ENCODE measurements around the gene IRGC.

IRGC gene

DNA sequence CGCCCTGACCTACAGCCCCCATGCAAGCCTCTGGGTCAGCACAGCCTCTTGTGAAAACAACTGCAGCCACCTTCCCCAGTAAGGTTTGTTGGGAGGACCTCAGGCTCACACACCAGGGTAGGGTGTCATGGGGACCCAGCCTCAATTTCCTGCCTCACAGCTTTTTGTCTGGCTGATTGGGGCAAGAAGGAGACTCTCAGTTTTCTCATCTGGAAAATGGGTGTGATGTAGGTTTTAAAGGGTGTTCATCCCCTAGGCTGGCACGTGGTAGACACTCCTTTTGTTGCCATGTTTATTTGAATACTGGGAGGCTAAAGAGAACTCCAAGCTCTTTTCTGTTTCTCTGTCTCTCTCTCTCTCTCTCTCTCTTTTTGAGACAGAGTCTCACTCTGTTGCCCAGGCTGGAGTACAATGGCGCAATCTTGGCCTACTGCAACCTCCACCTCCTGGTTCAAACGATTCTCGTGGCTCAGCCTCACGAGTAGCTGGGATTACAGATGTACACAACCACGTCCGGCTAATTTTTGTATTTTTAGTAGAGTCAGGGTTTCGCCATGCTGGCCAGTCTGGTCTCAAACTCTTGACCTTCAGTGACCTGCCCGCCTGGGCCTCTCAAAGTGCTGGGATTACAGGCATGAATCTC, 27.7 kb upstream of the IRGC start:
- in situ Hi-C loops (cut with MboI; ENCODE audit: low pct_unique_long_range_greater_than_20kb, low sequenced_read_pairs): no loop called here
- no peak for DNase-seq

DNA sequence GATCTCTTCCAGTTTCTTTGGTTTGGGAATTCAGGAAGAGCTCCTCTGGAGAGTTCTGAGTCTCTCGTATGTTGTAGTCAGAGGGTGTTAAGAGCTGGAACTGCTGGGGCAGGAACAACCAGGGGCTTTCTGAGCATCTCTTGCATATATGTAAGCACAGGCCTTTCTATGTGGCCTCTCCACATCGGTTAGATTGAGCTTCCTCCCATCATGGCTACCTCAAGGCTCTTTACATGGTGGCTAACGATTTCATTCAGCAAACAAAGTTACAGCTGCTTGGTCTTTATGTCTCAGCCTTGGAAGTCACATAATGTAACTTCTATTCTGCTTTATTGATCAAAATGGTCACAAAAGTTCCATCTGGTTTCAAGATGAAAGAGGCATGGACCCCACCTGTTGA, 25.4 kb upstream of the IRGC start:
- DNase-seq: no peak
- in situ Hi-C loops (cut with MboI; ENCODE audit: low pct_unique_long_range_greater_than_20kb, low sequenced_read_pairs): no loop called here

DNA sequence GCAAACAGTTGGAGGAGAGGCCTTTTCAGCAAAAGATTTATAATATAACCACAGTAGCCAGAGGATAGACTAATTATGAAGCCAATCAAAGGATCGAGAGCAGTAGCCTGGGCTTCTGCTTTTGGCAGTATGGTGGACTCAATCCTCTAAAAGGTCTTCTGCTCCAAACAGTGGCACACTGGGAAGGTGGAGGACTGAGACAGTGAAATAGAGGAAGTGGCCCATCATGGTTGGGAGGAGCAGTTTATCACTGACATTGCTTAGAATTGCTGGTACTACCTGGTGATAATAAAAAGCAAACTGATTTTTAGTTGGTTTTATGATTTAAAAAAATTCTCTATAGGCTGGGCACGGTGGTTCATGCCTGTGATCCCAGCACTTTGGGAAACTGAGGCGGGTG, 25.0 kb upstream of the IRGC start:
- no peak for DNase-seq
- in situ Hi-C loops (cut with MboI; ENCODE audit: low pct_unique_long_range_greater_than_20kb, low sequenced_read_pairs): no loop called here

DNA sequence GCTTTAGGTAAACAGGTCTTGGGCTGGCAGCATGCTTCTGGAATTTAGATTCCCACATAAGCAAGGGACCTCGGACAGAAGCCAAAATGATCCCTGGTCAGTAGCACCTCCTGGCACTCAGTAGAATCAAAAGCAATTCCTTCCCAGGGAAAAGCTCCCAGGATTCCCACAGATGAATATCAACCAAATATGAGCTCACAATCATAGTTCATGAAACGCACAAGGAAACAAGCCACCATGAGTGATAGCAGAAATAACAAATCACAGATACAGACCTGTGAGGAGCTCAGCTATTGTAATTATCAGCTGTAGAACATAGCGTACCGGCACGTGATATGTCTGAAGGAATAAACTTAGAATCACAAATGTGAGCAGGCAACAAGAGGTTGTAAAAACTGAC, 24.1 kb upstream of the IRGC start:
- no peak for DNase-seq
- in situ Hi-C loops (cut with MboI; ENCODE audit: low pct_unique_long_range_greater_than_20kb, low sequenced_read_pairs): no loop called here

DNA sequence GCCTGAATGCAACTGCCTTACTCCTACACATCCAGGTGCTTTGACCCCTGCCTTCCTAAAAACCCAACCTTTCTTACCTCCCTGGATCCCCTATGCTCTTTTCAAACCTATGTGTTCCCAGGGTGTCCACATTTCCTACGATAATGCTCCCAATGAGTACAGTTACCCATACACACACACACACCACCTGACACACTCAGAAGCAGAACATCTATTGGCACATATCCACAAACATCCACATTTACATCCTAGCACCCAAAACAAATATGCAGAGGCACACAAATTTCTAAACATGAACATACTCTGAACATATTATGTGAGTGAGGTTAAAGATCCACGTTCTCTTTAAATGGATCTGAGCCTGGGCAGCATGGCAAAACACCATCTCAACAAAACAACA, 23.5 kb upstream of the IRGC start:
- in situ Hi-C loops (cut with MboI; ENCODE audit: low pct_unique_long_range_greater_than_20kb, low sequenced_read_pairs): no loop called here
- no peak for DNase-seq

DNA sequence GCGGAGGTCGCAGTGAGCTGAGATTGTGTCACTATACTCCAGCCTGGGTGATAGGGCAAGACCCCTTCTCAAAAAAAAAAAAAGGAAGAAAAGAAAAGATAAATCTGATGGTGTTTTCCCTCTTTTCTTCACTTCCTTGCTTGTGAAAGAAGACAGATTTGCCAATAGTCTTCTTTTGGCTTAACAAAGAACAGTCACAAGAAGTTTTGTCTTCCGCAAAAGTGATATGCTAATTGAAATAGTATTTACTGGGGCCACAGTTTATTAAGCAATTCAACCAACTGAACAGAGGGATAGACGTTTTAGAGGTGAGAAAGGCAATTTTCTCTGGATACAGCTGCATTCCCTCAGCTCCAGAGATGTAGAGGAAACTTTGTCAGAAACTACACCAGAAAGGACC, 23.0 kb upstream of the IRGC start:
- in situ Hi-C loops (cut with MboI; ENCODE audit: low pct_unique_long_range_greater_than_20kb, low sequenced_read_pairs): no loop called here

DNA sequence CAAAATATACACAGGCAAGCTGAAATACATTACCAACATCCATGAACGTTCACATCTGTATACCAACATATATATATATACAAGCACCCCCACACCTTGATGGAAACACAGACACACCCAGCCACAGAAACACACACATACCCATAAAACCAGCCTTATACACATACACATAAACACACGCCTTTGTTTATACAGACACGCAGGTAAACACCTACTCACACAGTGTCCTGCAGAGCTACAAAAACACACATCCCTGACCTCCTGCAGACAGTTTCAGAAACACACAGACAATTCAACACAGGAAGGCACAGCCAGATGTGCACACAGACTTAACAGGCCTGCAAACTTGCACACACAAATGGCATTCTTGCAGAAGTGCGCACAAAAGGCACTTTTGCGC, 21.3 kb upstream of the IRGC start:
- in situ Hi-C loops (cut with MboI; ENCODE audit: low pct_unique_long_range_greater_than_20kb, low sequenced_read_pairs): no loop called here
- no peak for DNase-seq

More for the DNA sequence above, 23.0 kb upstream of the IRGC start:
- no peak for DNase-seq

DNA sequence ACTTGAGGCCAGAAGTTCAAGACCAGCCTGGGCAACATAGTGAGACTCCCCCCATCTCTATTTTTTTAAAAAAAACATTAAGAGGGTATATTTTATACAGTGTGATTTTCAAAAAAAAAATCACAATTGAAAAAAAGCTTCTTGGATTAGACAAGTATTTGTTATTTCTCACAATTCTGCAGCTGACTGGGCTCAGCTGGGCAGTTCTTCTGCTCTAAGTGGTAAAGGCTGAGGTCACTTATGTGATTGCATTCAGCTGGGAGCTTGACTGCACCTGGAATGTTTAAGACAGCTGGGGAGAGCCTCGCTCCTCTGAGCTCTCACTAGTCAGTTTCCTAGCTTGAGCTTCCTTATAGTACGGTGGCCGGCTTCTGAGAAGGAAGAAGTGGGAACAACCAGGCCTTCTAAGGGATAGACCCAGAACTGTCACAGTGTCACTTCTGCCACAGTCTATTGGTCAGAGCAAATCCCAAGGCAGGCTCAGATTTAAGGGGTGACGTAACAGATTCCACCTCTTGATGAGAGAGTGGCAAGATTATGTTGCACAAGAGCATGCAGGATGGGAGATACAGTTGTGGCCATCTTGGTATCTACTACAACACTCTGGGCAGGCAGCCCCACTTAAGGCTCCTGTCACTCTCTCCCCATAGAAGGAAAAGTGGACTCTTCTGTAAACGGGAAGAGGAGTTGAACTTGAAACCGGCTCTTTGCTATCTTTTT, 19.7 kb upstream of the IRGC start:
- in situ Hi-C loops (cut with MboI; ENCODE audit: low pct_unique_long_range_greater_than_20kb, low sequenced_read_pairs): no loop called here
- DNase-seq: peak; percentile 21

DNA sequence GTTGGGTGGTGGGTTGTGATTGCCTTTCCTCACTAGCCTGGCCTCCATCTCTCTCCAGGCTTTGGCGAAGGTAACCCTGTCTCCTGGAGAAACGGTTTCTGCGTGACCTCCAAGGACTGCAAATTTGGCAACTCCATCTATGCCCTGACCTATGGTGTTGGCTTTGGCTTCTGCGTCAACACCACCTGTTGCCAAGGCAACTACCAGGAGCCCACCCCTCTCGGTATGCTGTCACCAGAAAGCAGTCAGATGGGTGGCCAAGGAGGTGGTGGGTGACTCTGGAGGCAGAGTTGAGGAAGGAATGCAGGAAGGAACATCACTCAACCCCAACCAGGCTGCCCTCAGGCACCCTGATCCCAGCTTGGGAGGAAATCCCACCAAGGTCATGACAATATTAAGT, 18.6 kb upstream of the IRGC start:
- no peak for DNase-seq
- in situ Hi-C loops (cut with MboI; ENCODE audit: low pct_unique_long_range_greater_than_20kb, low sequenced_read_pairs): no loop called here

DNA sequence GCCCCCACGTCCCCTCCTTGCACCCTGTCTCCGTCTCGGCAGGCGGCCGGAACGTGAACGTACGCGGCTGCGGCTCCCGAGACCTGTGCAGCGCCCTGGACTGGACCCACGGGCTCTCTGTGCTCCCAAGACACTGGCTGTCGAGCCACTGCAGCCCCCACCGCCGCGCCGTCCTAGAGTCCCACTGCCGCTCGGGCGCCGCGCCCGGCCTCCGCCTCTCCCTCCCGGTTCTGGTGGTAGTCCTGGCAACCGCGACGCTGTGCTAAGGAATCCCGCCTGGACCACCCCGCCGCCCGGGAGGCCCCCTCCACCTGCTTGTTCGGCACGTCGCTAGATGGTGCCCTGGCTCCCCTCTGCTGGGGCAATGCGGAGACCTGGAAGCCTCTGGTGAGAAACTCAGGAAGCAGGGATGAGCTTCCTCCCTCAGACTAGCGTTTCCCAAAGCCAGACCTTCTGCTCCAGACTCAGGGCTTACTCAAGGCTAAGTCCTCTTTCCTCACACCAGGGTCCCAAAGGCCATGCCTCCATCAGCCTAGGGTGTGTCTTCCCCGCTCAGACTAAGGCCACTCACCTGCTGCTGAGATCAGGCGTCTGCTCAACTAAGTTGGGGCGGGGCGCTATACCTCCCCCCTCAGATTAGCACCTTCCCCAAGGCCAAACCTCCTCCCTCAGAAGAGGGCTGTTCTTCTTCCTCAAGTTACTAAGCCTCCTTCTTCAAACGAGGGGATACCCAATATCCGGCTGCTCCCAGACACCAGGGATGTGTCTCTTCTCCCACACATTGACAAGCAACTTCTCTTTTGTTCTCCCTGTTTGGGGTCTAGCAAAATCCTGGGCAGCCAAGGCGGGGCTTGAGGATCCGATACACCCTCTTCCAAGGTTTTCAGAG, 16.1 kb upstream of the IRGC start:
- no peak for DNase-seq
- in situ Hi-C loops (cut with MboI; ENCODE audit: low pct_unique_long_range_greater_than_20kb, low sequenced_read_pairs): no loop called here

DNA sequence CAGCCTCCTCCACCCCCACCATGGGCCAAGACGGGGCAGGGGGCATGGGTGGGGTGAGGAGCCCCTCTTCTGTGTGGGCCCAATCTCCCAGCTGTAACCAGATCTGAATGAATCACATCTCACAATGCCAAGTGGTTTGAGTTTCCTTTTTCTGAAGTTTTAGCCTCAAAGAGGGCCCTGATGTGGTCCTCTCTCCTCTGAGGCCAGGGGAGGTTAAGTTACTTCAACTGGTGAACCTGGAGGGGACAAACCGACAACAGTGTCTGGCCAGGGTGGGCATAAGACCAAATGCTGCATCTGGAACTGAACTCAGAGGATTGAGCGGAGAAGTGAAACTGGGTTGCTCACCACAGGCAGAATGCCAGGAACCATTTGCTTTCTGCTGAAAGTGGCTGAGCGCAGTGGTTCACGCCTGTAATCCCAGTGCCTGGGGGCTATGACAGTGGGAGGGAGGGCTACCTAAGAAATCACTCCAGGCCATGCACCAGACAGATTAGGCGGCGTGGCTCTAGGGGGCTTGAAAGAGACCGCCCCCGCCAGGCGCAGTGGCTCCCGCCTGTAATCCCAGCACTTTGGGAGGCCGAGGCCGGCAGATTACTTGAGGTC, 15.4 kb upstream of the IRGC start:
- in situ Hi-C loops (cut with MboI; ENCODE audit: low pct_unique_long_range_greater_than_20kb, low sequenced_read_pairs): no loop called here
- DNase-seq: peak; percentile 23

DNA sequence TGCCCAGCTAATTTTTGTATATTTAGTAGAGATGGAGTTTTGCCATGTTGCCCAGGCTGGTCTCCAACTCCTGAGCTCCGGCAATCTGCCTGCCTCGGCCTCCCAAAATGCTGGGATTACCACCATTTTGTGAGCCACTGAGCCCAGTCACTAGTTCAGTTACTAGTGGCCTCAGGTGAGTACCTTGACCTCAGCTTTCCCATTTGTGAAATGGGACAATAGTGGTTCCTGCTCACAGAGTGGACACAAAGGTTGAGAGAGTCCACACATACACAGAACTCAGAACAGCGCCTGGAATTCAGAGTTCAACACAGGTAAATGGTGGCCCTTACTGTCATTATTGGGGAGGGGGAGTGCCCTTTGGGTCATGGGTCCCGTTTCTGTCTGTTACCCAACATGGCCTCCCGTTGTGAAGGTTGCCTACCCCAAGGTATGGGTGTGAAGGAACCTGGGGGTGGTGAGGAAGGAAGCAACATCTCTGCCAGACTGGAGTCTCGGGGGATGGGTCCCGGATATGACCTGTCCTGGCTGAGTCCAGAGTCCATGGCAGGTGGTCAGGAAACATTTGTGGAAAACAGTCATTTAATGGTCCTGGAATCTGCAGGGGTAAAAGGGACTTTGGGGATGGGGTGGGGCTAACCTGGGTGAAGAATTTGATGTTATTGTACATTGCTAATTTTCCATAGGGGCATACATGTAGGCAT, 11.7 kb upstream of the IRGC start:
- DNase-seq: no peak
- in situ Hi-C loops (cut with MboI; ENCODE audit: low pct_unique_long_range_greater_than_20kb, low sequenced_read_pairs): no loop called here

DNA sequence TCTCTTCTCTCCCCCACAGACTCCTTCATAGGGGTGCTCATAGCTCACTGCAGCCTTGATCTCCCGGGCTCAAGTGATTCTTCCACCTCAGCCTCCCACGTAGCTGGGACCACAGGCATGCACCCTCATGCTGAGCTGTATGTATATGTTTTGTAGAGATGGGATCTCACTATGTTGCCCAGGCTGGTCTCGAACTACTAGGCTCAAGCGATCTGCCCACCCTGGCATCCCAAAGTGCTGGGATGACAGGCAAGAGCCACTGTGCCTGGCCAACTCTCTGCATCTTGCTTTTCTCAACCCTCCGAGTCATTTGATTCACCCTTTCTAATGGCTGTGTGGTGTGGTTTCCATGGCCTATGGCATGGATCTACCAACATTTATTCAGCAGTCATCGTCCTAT, 10.1 kb upstream of the IRGC start:
- in situ Hi-C loops (cut with MboI; ENCODE audit: low pct_unique_long_range_greater_than_20kb, low sequenced_read_pairs): no loop called here
- DNase-seq: no peak

DNA sequence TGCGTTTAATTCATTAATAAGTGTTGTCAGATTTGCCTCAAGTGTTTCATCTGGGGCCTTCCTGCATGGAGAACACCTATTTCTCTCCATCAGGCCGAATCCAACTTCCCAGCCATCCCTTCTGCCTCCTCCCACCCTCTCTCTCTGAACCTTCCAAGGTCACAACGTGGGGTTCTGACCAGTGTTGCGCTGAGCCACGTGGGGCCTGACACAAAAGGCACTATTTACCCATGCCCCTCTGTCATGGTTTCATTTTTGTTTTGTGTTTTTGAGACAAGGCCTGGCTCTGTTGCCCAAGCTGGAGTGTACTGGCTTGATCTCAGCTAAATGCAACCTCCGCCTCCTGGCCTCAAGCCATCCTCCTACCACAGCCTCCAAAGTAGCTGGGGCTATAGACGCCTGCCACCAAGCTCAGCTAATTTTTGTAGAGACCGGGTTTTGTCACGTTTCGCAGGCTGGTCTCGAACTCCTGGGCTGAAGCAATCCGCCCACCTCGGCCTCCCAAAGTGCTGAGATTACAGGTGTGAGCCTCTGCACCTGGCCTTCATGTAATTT, 8.6 kb upstream of the IRGC start:
- in situ Hi-C loops (cut with MboI; ENCODE audit: low pct_unique_long_range_greater_than_20kb, low sequenced_read_pairs): no loop called here
- DNase-seq: no peak

DNA sequence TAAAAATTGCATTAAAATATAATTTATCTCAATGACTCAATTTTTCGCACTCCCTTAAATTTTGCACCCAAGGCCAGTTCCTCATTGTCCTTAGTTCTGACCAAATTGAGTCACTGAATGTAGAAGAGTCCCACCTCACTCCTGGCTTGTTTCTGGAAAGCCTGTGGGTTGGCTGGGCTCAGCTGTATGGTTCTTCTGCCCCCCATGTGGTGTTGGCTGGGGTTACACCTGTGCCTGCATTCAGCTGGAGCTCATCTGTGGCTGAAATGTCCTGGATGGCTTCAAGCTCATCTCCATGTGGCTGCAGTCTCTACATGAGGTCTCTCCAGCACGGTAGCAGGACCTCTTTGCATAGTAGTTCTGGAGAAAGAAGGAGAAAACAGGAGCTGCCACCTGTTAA, 7.2 kb upstream of the IRGC start:
- DNase-seq: no peak
- in situ Hi-C loops (cut with MboI; ENCODE audit: low pct_unique_long_range_greater_than_20kb, low sequenced_read_pairs): no loop called here

DNA sequence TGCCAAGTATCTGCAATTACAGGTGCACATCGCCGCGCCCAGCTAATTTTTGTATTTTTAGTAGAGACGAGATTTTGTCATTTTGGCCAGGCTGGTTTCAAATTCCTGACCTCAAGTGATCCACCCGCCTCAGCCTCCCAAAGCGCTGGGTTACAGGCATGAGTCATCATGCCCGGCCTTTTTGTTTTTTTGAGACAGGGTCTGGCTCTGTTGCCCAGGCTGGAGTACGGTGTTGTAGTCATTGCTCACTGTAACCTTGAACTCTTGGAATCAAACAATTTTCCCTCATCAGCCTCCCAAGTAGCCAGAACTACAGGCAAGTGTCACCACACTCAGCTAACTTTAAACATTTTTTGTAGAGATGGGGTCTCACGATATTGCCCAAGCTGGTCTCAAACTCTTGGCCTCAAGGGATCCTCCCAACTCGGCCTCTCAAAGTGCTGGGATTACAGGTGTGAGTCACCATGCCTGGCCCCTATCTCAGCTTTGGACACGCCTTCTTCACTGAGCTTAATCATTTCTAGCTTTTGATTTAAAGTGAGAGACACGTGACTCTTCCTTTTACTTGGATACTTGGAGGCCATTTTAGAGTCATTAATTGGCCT, 4.0 kb upstream of the IRGC start:
- DNase-seq: no peak
- in situ Hi-C loops (cut with MboI; ENCODE audit: low pct_unique_long_range_greater_than_20kb, low sequenced_read_pairs): no loop called here

DNA sequence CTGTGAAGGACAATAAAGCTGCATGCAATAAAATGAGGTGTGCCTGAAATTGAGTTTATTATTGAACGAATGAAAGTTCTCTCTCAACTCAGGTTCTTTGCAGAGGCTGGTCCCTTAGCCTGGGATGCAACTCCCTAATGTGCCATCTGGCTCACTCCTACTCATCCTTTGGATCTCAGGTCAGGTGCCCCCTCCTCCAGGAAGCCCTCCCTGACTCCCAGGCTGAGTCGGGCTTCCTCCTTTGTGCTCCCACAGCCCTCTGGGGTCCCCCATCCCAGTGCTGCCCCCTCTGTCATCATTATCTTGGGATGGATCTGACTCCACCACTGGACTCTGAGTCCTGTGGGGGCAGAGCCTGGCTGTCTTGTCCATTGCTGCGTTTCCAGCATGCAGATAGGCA, 2.7 kb upstream of the IRGC start:
- in situ Hi-C loops (cut with MboI; ENCODE audit: low pct_unique_long_range_greater_than_20kb, low sequenced_read_pairs): no loop called here
- no peak for DNase-seq

DNA sequence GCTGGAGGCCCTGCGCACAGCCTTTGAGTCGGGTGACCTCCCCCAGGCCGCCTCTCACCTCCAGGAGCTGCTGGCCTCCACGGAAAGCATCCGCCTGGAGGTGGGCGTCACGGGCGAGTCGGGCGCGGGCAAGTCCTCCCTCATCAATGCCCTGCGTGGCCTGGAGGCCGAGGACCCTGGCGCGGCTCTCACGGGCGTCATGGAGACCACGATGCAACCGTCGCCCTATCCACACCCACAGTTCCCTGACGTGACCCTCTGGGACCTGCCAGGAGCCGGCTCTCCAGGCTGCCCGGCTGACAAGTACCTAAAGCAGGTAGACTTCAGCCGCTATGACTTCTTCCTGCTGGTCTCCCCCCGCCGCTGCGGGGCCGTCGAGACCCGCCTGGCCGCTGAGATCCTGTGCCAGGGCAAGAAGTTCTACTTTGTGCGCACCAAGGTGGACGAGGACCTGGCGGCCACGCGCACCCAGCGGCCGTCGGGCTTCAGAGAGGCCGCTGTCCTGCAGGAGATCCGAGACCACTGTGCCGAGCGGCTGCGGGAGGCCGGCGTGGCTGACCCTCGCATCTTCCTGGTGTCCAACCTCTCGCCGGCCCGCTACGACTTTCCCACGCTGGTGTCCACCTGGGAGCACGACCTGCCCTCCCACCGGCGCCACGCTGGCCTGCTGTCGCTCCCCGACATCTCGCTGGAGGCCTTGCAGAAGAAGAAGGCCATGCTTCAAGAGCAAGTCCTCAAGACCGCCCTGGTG, 2.9 kb downstream of the IRGC start:
- no peak for DNase-seq
- in situ Hi-C loops (cut with MboI; ENCODE audit: low pct_unique_long_range_greater_than_20kb, low sequenced_read_pairs): no loop called here

All from KBM-7 (cell line).